H9 (cell line): Measurements from ENCODE around the gene YAF2. TPM values are rescaled to one million over a fixed set of nuclear protein-coding genes. Genes with fewer than 3 reads are reported as not detected.

Source experiments
- DNase-seq: peaks from one replicate; pipeline ENCODE4 v3.0.0-alpha.2; 2017
- H2AFZ ChIP-seq: one replicate; pipeline ENCODE4 v1.6.1; 2013; ENCODE audit warnings: mild to moderate bottlenecking, low read length, control low read depth, moderate library complexity
- H2AK5ac ChIP-seq: 2 replicates; pipeline ENCODE4 v1.6.1; 2013; ENCODE audit warnings: low read length, control low read depth, mixed read lengths; ENCODE audit not compliant: insufficient read length
- H2BK120ac ChIP-seq: one replicate; pipeline ENCODE4 v1.6.1; 2013; ENCODE audit warnings: low read depth, mild to moderate bottlenecking, low read length, control low read depth, inconsistent platforms; ENCODE audit not compliant: poor library complexity, severe bottlenecking
- H2BK12ac ChIP-seq: 2 replicates; pipeline ENCODE4 v1.6.1; 2013; ENCODE audit warnings: low read length, control low read depth, mixed read lengths, low read depth; ENCODE audit not compliant: insufficient read length
- H2BK15ac ChIP-seq: 2 replicates; pipeline ENCODE4 v1.6.1; 2013; ENCODE audit warnings: low read depth, low read length, control low read depth
- H2BK20ac ChIP-seq: one replicate; pipeline ENCODE4 v1.6.1; 2013; ENCODE audit warnings: low read depth, mild to moderate bottlenecking, low read length, control low read depth, inconsistent platforms; ENCODE audit not compliant: poor library complexity, severe bottlenecking
- H2BK5ac ChIP-seq: 2 replicates; pipeline ENCODE4 v1.6.1; 2013; ENCODE audit warnings: low read length, control low read depth, mixed read lengths; ENCODE audit not compliant: insufficient read length
- H3K14ac ChIP-seq: 2 replicates; pipeline ENCODE4 v1.6.1; 2013; ENCODE audit warnings: low read length, control low read depth; ENCODE audit not compliant: insufficient read depth
- H3K18ac ChIP-seq: 2 replicates; pipeline ENCODE4 v1.6.1; 2013; ENCODE audit warnings: low read depth, mild to moderate bottlenecking, mixed read lengths, low read length, control low read depth; ENCODE audit not compliant: insufficient read length
- H3K23ac ChIP-seq: 2 replicates; pipeline ENCODE4 v1.6.1; 2013; ENCODE audit warnings: low read length, control low read depth, mixed read lengths, low read depth; ENCODE audit not compliant: insufficient read length
- H3K23me2 ChIP-seq: 2 replicates; pipeline ENCODE4 v1.6.1; 2013; ENCODE audit warnings: low read depth, mild to moderate bottlenecking, mixed read lengths, low read length, control low read depth; ENCODE audit not compliant: insufficient read length, poor library complexity, severe bottlenecking
- H3K27ac ChIP-seq: 2 replicates; pipeline ENCODE4 v1.5.1; 2013; ENCODE audit warnings: low read length, control low read depth, mixed read lengths, low read depth; ENCODE audit not compliant: insufficient read length
- H3K27me3 ChIP-seq: 2 replicates; pipeline ENCODE4 v1.6.1; 2013; ENCODE audit warnings: low read length, control low read depth, inconsistent platforms; ENCODE audit not compliant: insufficient read depth
- H3K4ac ChIP-seq: 2 replicates; pipeline ENCODE4 v1.6.1; 2013; ENCODE audit warnings: low read depth, mild to moderate bottlenecking, control low read depth, inconsistent platforms, low read length, moderate library complexity
- H3K4me1 ChIP-seq: 2 replicates; pipeline ENCODE4 v1.6.1; 2013; ENCODE audit warnings: low read length, control low read depth, inconsistent platforms; ENCODE audit not compliant: insufficient read depth
- H3K4me2 ChIP-seq: 2 replicates; pipeline ENCODE4 v1.6.1; 2013; ENCODE audit warnings: low read length, control low read depth, mixed read lengths; ENCODE audit not compliant: insufficient read length, insufficient read depth
- H3K56ac ChIP-seq: 2 replicates; pipeline ENCODE4 v1.6.1; 2013; ENCODE audit warnings: low read depth, mild to moderate bottlenecking, mixed read lengths, low read length, control low read depth; ENCODE audit not compliant: insufficient read length
- H3K79me1 ChIP-seq: 2 replicates; pipeline ENCODE4 v1.6.1; 2013; ENCODE audit warnings: low read depth, mild to moderate bottlenecking, moderate library complexity, low read length, control low read depth, inconsistent platforms; ENCODE audit not compliant: insufficient read depth, poor library complexity, severe bottlenecking
- H3K79me2 ChIP-seq: 2 replicates; pipeline ENCODE4 v1.6.1; 2013; ENCODE audit warnings: low read length, control low read depth, inconsistent platforms; ENCODE audit not compliant: insufficient read depth
- H3K9ac ChIP-seq: 2 replicates; pipeline ENCODE4 v1.6.1; 2013; ENCODE audit warnings: low read length, control low read depth, mixed read lengths; ENCODE audit not compliant: insufficient read length; ENCODE audit errors: extremely low read depth
- H3K9me3 ChIP-seq: one replicate; pipeline ENCODE4 v1.6.1; 2013; ENCODE audit warnings: low read depth, low read length, inconsistent platforms; ENCODE audit not compliant: control insufficient read depth
- H3T11ph ChIP-seq: one replicate; pipeline ENCODE4 v1.6.1; 2013; ENCODE audit warnings: mild to moderate bottlenecking, low read length, control low read depth, inconsistent platforms
- H4K20me1 ChIP-seq: one replicate; pipeline ENCODE4 v1.6.1; 2013; ENCODE audit not compliant: control insufficient read depth, insufficient read length, insufficient read depth
- H4K5ac ChIP-seq: 2 replicates; pipeline ENCODE4 v1.6.1; 2013; ENCODE audit warnings: low read depth, mild to moderate bottlenecking, mixed read lengths, low read length, control low read depth; ENCODE audit not compliant: insufficient read length
- H4K8ac ChIP-seq: replicated peaks from 2 replicates; pipeline ENCODE4 v1.6.1; 2013; ENCODE audit warnings: low read length, control low read depth, mixed read lengths, low read depth; ENCODE audit not compliant: insufficient read length
- H4K91ac ChIP-seq: 2 replicates; pipeline ENCODE4 v1.6.1; 2013; ENCODE audit warnings: low read depth, mild to moderate bottlenecking, moderate library complexity, mixed read lengths, low read length, control low read depth; ENCODE audit not compliant: insufficient read length
- H3K27ac Mint-ChIP-seq, 3 experiments: 2 replicates in 2 of 3; 3 replicates in 1 of 3; pipeline ENCODE4 v1.8.0; 2020 to 2021; ENCODE audit warnings: mixed read lengths in 3 of 3, mild to moderate bottlenecking in 1 of 3, moderate library complexity in 1 of 3
- H3K27me3 Mint-ChIP-seq: 2 replicates; pipeline ENCODE4 v1.8.0; 2021; ENCODE audit warnings: low read depth, mild to moderate bottlenecking, moderate library complexity, mixed read lengths
- H3K36me3 Mint-ChIP-seq, 3 experiments: 2 replicates in 2 of 3; 3 replicates in 1 of 3; pipeline ENCODE4 v1.8.0; 2020 to 2021; ENCODE audit warnings: low read depth in 3 of 3, mixed read lengths in 3 of 3; ENCODE audit not compliant: insufficient read depth in 1 of 3
- H3K4me1 Mint-ChIP-seq, 2 experiments: 2 replicates each; pipeline ENCODE4 v1.8.0; 2020; ENCODE audit warnings: mixed read lengths in 2 of 2
- H3K4me3 Mint-ChIP-seq, 2 experiments: 2 replicates in 1 of 2; 3 replicates in 1 of 2; pipeline ENCODE4 v1.8.0; 2020 to 2021; ENCODE audit warnings: mild to moderate bottlenecking in 2 of 2, mixed read lengths in 2 of 2, moderate library complexity in 1 of 2
- H3K9me3 Mint-ChIP-seq, 2 experiments: 2 replicates in 1 of 2; 3 replicates in 1 of 2; pipeline ENCODE4 v1.8.0; 2020; ENCODE audit warnings: mild to moderate bottlenecking in 2 of 2, mixed read lengths in 2 of 2, moderate library complexity in 1 of 2
- CTCF ChIP-seq: fragments of 200-600 bp; sonication (generic); conservative IDR thresholded peaks from 3 replicates; pipeline ENCODE4 v1.8.0; 2021; ENCODE audit warnings: antibody characterized with exemption, mild to moderate bottlenecking
- WGBS: extraction: QIAGEN DNeasy Blood & Tissue Kit; methylation state at CpG from one replicate; pipeline ENCODE4 v1.1.7; 2013; ENCODE audit warnings: missing lambda C conversion rate, low lambda C conversion rate, mixed read lengths; ENCODE audit not compliant: insufficient read length; ENCODE audit errors: extremely low coverage; 5-methylcytosine and 5-hydroxymethylcytosine counted together
- total RNA-seq: library from RNA; stranded (reverse); gene quantifications from 2 replicates; pipeline ENCODE4 v1.2.1, GENCODE V29; 2021

YAF2 gene
- total RNA-seq, 1 experiment from 2014 or later: 1.9 TPM

- Histone ChIP-seq H3K9ac (no peak overlapping the region), H2BK120ac (no peak overlapping the region), H4K20me1 (no peaks in the 10 kb centered on the region), H3K14ac (no peak overlapping the region), H4K91ac (no peak overlapping the region), H4K5ac (no peak overlapping the region), H3K56ac (no peak overlapping the region), H3K23me2 (no peaks in the 10 kb centered on the region), H4K8ac (no peak overlapping the region), H3K4ac (no peak overlapping the region), H3K23ac (no peak overlapping the region), H3K79me1 (no peaks in the 10 kb centered on the region), H3K18ac (no peak overlapping the region), H2BK20ac (no peak overlapping the region), H3K4me1 (no peaks in the 10 kb centered on the region), H2AK5ac (no peak overlapping the region), H3K79me2 (no peaks in the 10 kb centered on the region), H2BK15ac (no peak overlapping the region), H3T11ph (no peak overlapping the region), H2BK5ac (no peak overlapping the region), H3K27ac (no peak overlapping the region), H3K4me2 (no peak overlapping the region), H3K27me3 (no peaks in the 10 kb centered on the region), H2AFZ (no peak overlapping the region), H3K9me3 (no peaks in the 10 kb centered on the region), H2BK12ac (no peak overlapping the region)
- no peak overlapping the region for H3K27ac Mint-ChIP-seq
- no peak for DNase-seq
- whole genome bisulfite sequencing: no CpG with 5 or more reads among the region's 6 CpGs
- TF ChIP-seq CTCF: no peak
- H3K4me1 Mint-ChIP-seq: no peaks in the 10 kb centered on the region
- no peak overlapping the region for H3K4me3 Mint-ChIP-seq
- no peaks in the 10 kb centered on the region for H3K36me3 Mint-ChIP-seq
- no peaks in the 10 kb centered on the region for H3K9me3 Mint-ChIP-seq
- H3K27me3 Mint-ChIP-seq: no peaks in the 10 kb centered on the region; the same call in 1 of the 2 replicates
Measured at GRCh38 chr12:42167711-42168110, 70.3 kb downstream of the YAF2 start.
